Pancreas (tissue), 10 donors: ENCODE data around the gene SPTLC2. TPM values are rescaled to one million over a fixed set of nuclear protein-coding genes. Genes with fewer than 3 reads are reported as not detected.

Experiments used
- ATAC-seq, 4 donors: fragments of 200-7000 bp; cut with Tn5 transposase; one replicate each; pipeline versions ENCODE4 v1.8.0 to v1.9.1; 2020; ENCODE audit warnings: mild to moderate bottlenecking in 4 of 4, moderate library complexity in 4 of 4
- DNase-seq, 6 donors: peaks; one replicate each; pipeline ENCODE4 v3.0.0-alpha.2; 2020
- FAIRE-seq: peaks from 2 replicates; lab custom pipeline; 2012; peaks lifted over from hg19 to GRCh38; lab: Jason Lieb, UNC
- H3K27ac ChIP-seq, 4 donors: fragments of 200-600 bp; sonication (generic); 1 replicate in 3 of 4; 2 replicates in 1 of 4; pipeline versions ENCODE4 v1.5.0 to v1.8.0; 2020
- H3K27me3 ChIP-seq, 4 donors: fragments of 200-600 bp; one replicate each; pipeline ENCODE4 v1.8.0; 2021
- H3K36me3 ChIP-seq, 3 donors: fragments of 200-600 bp; sonication (generic) in 1 of 3; one replicate each; pipeline versions ENCODE4 v1.5.0 to v1.8.0; 2020 to 2021
- H3K4me1 ChIP-seq, 3 donors: fragments of 200-600 bp; one replicate each; pipeline ENCODE4 v1.8.0; 2021
- H3K4me3 ChIP-seq, 4 donors: fragments of 200-600 bp; sonication (generic) in 2 of 4; one replicate each; pipeline versions ENCODE4 v1.5.0 to v1.8.0; 2020 to 2021
- H3K9me3 ChIP-seq, 4 donors: fragments of 200-600 bp; one replicate each; pipeline ENCODE4 v1.8.0; 2021
- CTCF ChIP-seq, 4 donors: fragments of 200-600 bp; sonication (generic) in 3 of 4; IDR thresholded peaks; one replicate each; pipeline versions ENCODE4 v1.5.0 to v1.8.0; 2021; ENCODE audit warnings: antibody characterized with exemption in 4 of 4
- WGBS, 2 donors: extraction: QIAGEN DNeasy Blood & Tissue Kit; methylation state at CpG; one replicate each; pipeline ENCODE4 v1.1.7; 2013; 5-methylcytosine and 5-hydroxymethylcytosine counted together
- intact Hi-C, 3 donors: fragments of 100-400 bp; cut with DNase I; formaldehyde crosslinking; loops; one replicate each; pipeline versions ENCODE4 v1.11.1 to v1.14.2; 2022
- polyA plus RNA-seq, 2 donors: library from polyadenylated mRNA; stranded (reverse); fragments of 200-250 nt; gene quantifications; one replicate each; pipeline ENCODE4 v1.2.3, GENCODE V29; 2013
- total RNA-seq, 6 donors: library from RNA; stranded (reverse); fragmentation: NEBNext Ultra II Directional in 4 of 6; extraction: Animal tissue kit (Norgen Biotek cat#: 25700) in 4 of 6; gene quantifications; one replicate each; pipeline versions ENCODE4 v1.2.1 to v1.2.4, GENCODE V29; 2021 to 2023
- donor health status: healthy with polysubstance abuse.
- donor health status: DM: no; HTN: no; CAD: no; lungs with moderate emphysema.
- donor health status: DM: no; HTN: no; CAD: no.
- donor health status: control.
- donor health status: control.
- donor health status: Bipolar disorder and iron deficiency.
- donor health status: DM: yes; HTN: yes; CAD: no.
- donor health status: DM: no; HTN: no; CAD: no.
- donor health status: DM: no; HTN: no; CAD: no.
- donor health status: DM: yes; HTN: yes; CAD: no.

Gene SPTLC2
- total and polyA plus RNA-seq, 8 donors = 3.2 to 19.4 (median 8.7) TPM

GRCh38 chr14:77473921-77474320, 142.5 kb downstream of the SPTLC2 start:
- Histone ChIP-seq H3K4me3 (no peak overlapping the region), H3K36me3 (peaks cover 0 to 7% (median 4%) of the 10 kb centered on the region in 3 donors), H3K4me1 (no peaks in the 10 kb centered on the region), H3K9me3 (no peaks in the 10 kb centered on the region), H3K27ac (no peak overlapping the region), H3K27me3 (no peaks in the 10 kb centered on the region)
- ATAC-seq = no peak
- intact Hi-C loops = no loop called here
- DNase-seq = no peak
- TF ChIP-seq CTCF (IDR thresholded peaks at IDR 0.05) = no peak
- 56 to 60% methylated on average over 5 of the region's 5 CpGs for WGBS, 2 donors
- no peak for FAIRE-seq

- Histone ChIP-seq H3K36me3 (peaks cover 2 to 40% (median 26%) of the 10 kb centered on the region in 3 donors), H3K9me3 (no peaks in the 10 kb centered on the region), H3K27ac (no peak overlapping the region), H3K27me3 (no peaks in the 10 kb centered on the region), H3K4me1 (no peaks in the 10 kb centered on the region), H3K4me3 (no peak overlapping the region)
- no peak for DNase-seq
- no peak for TF ChIP-seq CTCF (IDR thresholded peaks at IDR 0.05)
- no peak for FAIRE-seq
- WGBS, 2 donors = 89 to 91% methylated on average over 5 of the region's 5 CpGs
- intact Hi-C loops = no loop called here
- no peak for ATAC-seq
Observed at GRCh38 chr14:77470224-77470870, 146.1 kb downstream of the SPTLC2 start.

GRCh38 chr14:77469539-77469938, 146.9 kb downstream of the SPTLC2 start:
- FAIRE-seq (no peak), DNase-seq (no peak), ATAC-seq (peak in 1 of 4 donors; percentile 18)
- peaks cover 2 to 48% (median 29%) of the 10 kb centered on the region in 3 donors for H3K36me3 ChIP-seq
- no peaks in the 10 kb centered on the region for H3K4me1 ChIP-seq
- H3K27ac ChIP-seq = no peak overlapping the region
- no peak overlapping the region for H3K4me3 ChIP-seq
- H3K9me3 ChIP-seq = no peaks in the 10 kb centered on the region
- intact Hi-C loops = no loop called here
- WGBS, 2 donors = 81 to 88% methylated on average over 1 of the region's 1 CpG
- H3K27me3 ChIP-seq = no peaks in the 10 kb centered on the region
- no peak for TF ChIP-seq CTCF (IDR thresholded peaks at IDR 0.05)

GRCh38 chr14:77469067-77469505, 147.4 kb downstream of the SPTLC2 start:
- Histone ChIP-seq H3K27ac (no peak overlapping the region), H3K4me3 (no peak overlapping the region), H3K4me1 (no peaks in the 10 kb centered on the region), H3K27me3 (no peaks in the 10 kb centered on the region), H3K36me3 (peaks cover 2 to 53% (median 29%) of the 10 kb centered on the region in 3 donors), H3K9me3 (no peaks in the 10 kb centered on the region)
- TF ChIP-seq CTCF (IDR thresholded peaks at IDR 0.05) = no peak
- WGBS, 2 donors = 88 to 89% methylated on average over 14 of the region's 14 CpGs
- intact Hi-C loops = no loop called here
- no peak for FAIRE-seq
- peak in 1 of 6 donors; percentile 32 for DNase-seq
- ATAC-seq = no peak

- H3K27me3 ChIP-seq = no peaks in the 10 kb centered on the region
- ATAC-seq (no peak), DNase-seq (no peak), FAIRE-seq (no peak)
- H3K36me3 ChIP-seq = peaks cover 2 to 64% (median 33%) of the 10 kb centered on the region in 3 donors
- H3K27ac ChIP-seq = no peak overlapping the region
- intact Hi-C loops = no loop called here
- H3K4me3 ChIP-seq = no peak overlapping the region
- WGBS, 2 donors = 80 to 89% methylated on average over 5 of the region's 5 CpGs
- no peaks in the 10 kb centered on the region for H3K4me1 ChIP-seq
- no peaks in the 10 kb centered on the region for H3K9me3 ChIP-seq
- TF ChIP-seq CTCF (IDR thresholded peaks at IDR 0.05) = no peak
Observed at GRCh38 chr14:77467801-77468200, 148.6 kb downstream of the SPTLC2 start.
